Stimulated activated CD8-positive, alpha-beta memory T cell treated with anti-CD3 and anti-CD28 coated beads, Interleukin-7, amount 100 ng/mL, for 1 hour (primary cell): ENCODE results near the gene BPIFA2.
"Not testable (repeated sequence)": the region's sequence is repeated elsewhere in the genome, so short reads cannot be mapped to it uniquely, and the experiment has no call there.

Experiments used
- DNase-seq, 2 donors: peaks; one replicate each; pipeline ENCODE4 v3.0.0-alpha.2; 2020; ENCODE audit warnings: low read depth in 2 of 2

BPIFA2 gene, protein sequence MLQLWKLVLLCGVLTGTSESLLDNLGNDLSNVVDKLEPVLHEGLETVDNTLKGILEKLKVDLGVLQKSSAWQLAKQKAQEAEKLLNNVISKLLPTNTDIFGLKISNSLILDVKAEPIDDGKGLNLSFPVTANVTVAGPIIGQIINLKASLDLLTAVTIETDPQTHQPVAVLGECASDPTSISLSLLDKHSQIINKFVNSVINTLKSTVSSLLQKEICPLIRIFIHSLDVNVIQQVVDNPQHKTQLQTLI

DNA sequence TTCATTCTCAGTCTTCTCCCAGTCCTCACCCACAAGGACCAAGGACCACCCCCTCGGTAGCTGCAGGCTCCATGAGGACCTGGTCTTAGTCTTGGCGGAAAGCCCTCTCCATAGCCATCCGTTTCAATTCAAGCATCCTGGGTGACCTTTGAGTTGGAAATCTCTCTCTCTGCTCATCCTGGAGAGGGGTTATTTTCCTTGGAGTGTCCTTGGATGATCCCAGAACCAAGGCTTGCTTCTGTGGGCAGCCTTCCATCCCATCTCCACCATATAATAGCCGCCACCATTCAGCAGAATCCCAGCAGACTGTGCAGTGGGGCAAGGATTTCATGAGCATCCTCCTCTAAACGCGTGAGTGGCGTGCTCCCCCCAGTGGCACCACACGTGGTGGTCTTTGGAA is at the start of gene BPIFA2:
BPIFA2 (plus strand) TSS at position 301 of the 400 bp plus-strand sequence. CDS start 987 bp downstream, outside the sequence.
- no peak for DNase-seq

DNA sequence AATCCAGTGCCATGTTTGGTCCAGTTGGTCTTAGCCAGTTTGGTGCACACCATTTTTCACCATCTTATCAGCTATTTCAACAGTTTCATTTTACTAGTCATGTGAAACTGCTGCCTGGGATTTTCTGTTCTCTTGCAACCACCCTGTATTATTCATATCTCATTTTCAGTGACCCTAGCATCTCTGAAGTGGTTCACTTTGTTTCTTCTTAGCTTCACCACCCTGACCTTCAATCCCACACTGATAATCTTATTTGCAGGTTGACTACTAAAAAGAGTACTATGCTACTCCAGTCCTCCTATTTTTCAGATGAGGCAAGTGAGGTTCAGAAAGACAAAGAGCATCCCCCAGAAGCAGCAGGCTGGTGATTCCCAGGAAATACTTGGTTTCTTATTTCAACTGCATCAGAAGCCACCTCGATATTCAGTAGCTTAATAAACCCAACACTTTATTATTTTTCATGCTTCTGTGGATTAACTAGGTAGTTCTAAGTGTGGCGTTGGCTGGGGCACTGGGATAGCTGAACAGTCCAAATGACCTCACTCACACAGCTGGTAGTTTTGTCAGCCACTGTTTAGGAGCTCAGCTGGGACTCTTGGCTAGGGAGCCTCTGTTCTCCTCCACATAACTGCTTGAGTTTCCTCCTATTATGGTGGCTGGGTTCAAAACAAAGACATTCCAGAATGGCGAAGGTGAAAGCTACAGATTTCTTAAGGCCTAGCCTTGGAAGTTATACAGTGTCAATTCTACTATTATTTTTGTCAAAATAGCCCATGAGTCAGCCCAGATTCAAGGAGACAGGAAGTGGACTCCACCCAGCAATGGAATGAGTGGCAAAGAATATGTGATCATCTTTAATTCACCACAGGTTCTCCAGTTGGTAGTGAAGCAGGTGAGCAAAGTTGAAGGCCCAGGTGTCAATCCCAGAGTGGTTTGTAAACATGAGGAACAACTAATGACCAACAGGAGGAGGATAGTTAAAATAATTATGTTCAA is 47.9 kb upstream of the BPIFA2 start:
- no peak for DNase-seq

DNA sequence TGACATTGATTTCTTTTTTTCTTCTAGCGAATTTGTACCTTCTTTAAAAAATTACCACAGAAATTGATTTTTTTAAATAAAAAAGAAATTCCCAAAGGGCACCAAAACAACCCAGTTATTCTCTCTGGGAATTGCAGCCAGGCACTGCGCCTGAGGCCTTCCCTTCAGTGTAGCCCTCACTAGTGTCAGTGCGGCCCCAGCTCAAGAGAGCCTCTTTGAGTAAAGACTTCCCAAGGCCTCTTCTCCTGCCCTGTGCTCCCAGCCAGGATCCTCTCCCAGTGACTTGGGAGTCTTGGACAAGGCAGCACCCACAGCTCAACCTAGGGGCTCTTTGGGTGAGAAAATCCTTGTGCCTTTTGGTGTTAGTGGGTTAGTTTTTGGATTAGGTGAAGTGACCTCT is 47.0 kb upstream of the BPIFA2 start:
- no peak for DNase-seq

DNA sequence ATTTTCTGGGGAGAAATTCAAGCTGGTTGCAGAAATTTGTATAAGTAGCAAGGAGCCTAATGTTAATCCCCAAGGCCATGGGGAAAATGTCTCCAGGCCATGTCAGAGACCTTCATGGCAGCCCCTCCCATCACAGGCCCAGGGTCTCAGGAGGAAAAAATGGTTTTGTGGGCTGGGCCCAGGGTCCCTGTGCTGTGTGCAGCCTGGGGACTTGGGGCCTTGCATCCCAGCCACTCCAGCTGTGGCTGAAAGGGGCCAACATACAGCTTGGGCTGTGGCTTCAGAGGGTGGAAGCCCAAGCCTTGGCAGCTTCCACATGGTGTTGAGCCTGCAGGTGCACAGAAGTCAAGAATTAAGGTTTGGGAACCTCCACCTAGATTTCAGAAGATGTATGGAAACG is 45.7 kb upstream of the BPIFA2 start:
- DNase-seq, result not testable (repeated sequence)

DNA sequence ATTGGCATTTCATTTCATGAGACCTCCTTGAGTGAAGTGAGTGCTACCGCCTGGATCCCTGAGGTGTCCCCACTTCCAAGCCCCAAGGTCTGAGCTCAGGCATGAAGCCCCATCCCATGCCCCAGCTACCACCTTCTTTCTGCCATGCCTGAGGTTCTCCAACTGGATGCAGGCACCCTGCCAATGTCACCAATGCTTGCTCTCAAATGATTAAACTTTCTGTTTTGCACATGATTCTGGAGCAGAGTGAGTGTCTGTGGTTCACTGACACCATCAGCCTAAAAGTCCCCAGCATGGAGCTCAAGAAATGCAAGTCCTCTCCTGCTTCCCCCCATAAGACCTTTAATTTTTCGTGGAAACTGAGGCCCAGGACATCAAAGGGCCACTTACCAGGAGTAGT is 43.7 kb upstream of the BPIFA2 start:
- DNase-seq, result no peak

DNA sequence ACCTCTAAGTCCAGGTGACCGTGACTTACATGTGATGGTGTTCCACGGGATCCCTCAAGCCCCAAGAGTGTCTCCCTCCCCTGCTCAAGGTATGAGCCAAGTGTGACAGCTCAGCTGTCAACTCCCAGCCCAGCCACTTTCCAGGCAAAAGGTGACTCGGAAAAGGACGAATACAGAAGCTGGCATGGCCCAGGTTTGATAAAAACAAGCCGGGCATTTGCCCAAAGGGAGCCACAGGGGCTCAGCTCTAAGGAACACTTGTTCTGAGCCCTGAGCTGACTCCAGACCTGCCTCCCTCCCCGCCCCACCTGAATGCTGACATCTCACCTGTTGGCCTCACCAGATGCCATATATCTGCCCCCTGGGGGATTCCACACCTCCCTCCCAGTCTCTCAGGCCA is 43.0 kb upstream of the BPIFA2 start:
- no peak for DNase-seq

DNA sequence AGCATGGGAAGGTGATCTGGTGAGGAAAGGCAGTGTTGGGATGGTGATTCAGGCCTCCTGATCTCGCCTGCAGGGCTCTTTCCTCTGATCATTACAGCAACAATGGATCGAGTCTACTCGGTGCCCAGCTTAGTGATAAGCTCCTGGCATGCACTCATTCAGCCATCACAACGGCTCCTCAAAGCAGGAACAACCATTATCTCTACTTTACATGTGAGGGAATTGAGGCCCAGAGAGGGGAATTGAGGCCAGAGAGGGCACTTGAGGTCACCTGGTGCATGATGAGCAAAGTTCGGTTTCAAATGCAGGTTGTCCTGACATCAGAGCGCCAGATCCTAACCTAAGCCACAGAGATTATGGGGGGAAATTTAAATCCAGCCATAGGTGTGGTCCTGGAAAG is 42.0 kb upstream of the BPIFA2 start:
- DNase-seq, result no peak

DNA sequence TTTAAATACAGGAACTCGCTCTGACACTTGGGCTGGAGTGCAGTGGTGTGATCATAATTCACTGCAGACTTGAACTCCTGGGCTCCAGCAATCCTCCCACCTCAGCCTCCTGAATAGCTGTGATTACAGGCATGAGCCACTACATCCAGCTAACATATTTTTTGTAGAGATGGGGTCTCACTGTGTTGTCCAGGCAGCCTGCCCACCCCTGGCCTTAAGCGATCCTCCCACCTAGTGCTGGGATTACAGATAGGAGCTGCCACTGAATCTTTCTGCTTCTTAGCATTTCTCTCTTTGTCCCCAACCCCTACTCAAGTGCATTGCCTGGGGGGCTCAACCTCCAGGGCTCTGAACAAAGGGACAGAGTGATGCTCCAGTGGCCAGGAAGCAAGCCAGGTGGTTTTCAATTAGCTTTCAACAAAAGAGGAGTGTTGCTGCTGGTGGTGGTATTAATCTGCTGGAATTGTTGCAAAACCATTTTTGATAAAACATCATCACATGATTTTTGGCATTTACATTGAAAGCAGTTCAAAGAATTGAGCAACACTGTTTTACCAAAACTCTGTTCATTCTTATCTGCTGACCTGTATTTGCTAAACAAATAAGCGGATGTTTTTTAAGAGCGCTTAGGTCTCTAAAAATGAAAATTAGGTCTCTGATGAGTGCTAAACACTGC is 40.4 kb upstream of the BPIFA2 start:
- no peak for DNase-seq

DNA sequence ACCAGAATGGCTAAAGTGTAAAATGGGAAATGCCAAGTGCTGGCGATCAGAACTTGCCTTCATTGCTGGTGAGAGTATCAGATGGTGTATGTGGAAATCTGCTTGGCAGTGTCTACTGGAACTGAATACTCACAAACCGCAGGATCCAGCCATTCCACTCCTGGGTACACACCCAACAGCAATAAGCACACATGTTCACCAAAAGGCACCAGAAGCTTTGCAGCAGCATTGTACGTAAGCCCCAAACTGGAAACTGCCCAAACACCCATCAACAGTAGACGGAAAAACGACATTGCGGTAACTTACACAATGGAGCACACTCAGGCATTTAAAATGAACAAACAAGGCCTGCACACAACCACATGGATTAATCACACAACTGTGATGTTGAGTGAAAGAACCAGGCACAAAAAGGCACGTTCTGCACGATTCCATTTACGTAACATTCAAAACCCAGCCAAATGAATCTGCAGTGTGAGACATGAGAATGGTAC is 37.3 kb upstream of the BPIFA2 start:
- DNase-seq, result no peak

DNA sequence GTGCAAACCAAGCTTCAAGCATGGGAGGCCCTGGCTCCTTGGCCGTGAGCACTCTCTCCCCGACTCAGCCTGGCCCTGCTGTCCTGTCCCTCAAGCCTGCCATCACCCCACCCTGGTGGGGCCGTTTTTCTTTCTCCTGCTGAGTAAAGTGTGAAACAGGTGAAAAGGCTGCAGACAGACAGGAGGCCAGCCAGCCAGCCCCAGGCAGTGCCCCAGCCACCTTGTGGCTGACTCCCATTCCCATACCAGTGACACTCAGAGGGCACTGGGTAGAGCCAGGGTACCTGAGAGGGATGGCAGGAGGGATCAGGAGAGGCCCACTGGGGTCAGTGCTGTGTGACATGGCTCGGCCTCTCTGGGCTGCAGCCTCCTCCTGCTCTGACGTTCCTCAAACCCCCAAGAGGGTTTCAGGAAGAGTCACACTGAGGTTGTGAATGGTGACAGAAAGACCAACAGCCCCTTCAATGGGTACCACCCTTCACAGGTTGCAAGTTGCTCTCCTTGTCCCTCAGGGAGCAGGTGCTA is 35.9 kb upstream of the BPIFA2 start:
- DNase-seq, result no peak

DNA sequence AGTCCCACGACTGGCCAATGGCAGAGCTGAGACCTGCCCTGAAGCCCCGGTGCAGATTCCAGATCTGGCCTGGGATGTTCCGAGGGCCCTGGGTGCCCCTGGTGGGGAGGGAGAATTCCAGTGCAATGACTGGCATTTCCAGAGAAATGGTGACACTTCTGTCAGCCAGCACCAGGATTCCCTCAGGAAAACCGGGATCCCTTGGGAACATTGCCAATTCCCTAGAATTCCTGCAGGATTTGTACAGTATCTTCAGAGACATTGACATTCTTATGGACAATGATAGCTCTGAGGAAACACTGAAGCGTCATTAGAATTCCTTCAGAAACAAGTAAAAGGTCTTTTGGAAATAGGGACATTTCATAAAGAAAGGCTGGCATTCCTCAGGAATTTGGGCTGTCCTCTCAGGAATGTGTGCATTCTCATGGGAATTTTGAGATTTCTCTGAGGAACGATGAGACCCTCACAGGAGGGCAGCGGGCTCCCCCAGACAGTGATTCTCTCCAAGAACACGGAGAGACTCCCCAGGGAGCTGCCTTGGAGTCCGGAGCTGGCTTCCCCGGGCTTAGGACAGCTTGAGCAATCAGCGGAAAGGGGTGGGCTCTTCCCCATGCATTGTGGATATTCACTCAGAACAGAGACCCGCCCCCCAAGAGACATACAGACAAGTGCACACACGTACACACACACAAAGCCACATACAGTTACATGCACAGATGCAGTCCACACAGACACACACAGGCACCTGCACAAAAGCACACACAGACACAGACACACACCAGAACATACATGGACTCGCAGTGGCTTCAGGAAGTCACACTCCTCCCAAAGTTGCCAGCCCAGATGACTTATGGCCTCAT is 35.2 kb upstream of the BPIFA2 start:
- no peak for DNase-seq

DNA sequence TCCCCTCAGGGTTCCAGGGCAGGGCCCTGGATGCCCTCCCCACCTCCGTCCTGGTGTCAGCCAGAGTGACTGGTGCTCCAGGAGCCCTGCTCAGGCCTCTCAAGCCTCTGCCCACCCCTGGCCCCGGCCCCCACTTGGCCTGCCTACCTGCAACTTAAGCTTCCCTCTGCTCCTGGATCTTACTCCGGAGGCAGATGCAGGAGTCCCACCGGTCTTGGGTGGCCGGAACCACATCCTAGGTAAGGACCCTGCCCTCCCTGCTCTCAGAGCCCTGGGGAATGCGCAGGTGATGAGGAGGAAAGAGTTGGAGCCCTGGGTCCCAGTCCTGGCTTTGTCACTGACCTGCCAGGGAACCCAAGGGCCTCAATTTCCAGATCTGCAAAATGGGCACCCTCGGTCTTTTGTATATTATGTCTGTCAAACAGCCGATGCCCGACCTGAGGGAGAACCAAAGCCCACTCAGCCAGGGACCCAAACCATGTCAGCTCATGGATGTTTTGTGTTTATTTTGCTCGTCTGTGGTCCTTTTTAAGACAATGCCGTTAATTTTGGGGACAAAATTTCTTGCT is 34.5 kb upstream of the BPIFA2 start:
- DNase-seq, result no peak

DNA sequence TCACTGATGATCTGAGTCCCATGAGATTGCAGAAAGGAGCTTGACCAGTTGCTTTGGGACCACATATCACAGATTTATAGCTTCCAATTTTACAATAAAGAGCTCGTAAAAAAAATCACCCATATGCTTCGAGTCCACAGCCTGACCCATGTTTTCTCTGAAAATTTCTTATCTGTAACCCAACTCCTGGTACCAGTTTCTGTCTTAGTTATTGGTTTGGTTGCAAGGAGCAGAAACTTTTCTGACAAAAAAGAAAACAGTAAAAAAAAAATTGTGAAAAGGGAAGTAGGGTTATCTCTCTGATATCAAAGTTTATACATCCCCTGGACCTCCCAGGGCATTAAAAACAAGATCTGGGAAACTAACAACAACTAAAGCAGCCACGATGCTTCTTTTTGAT is 30.8 kb upstream of the BPIFA2 start:
- no peak for DNase-seq

DNA sequence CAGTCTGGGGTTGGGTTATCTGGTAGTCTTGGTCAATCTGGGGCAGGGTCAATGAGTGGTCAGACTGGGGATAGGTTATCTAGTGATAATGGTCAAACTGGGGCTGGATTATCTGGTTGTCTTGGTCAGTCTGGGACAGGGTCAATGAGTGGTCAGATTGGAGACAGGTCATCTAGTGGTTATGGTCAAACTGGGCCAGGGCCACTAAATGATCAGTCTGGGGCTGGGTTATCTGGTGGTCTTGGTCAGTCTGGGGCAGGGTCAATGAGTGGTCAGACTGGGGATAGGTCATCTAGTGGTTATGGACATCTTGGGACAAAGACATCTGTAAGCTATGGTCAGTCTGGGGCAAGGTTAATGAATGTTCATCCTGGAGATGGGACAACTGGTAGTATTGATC is 28.5 kb upstream of the BPIFA2 start:
- no peak for DNase-seq

DNA sequence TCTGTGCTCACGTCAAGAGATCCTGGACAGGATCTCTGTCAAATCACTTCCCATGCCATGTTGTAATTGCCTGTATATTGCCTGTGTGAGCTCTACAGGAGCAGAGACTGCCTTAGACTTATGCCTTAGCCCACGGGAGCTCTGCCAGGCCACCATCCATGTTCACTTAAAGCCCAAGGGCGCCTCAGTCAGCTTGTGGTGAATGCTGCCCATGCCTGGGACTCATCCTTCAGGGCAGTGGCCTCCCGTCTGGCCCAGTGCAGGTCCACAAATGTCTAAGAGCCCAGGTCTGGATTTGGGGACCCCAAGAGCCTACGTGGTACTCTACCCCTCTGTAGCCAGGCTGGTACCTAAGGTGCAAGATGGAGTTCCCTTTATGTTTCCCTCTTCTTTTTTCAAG is 22.4 kb upstream of the BPIFA2 start:
- no peak for DNase-seq

DNA sequence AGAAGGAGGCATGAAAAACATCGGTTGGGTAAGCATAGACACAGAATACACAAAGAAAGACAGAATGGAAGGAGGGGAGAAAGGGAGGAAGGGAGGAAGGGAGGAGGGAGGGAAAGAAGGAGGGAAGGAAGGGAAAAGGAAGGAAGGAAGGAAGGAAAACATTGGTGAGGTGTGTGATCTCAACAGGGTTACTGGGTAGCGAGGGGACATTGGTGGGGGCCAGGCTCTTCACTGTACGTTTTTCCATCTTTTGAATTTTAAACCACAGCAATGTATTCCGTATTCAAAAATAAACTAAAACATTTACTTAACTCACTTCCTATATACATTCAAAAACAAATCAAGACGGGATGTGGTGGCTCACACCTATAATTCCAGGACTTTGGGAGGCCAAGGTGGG is 20.7 kb upstream of the BPIFA2 start:
- DNase-seq, result no peak

DNA sequence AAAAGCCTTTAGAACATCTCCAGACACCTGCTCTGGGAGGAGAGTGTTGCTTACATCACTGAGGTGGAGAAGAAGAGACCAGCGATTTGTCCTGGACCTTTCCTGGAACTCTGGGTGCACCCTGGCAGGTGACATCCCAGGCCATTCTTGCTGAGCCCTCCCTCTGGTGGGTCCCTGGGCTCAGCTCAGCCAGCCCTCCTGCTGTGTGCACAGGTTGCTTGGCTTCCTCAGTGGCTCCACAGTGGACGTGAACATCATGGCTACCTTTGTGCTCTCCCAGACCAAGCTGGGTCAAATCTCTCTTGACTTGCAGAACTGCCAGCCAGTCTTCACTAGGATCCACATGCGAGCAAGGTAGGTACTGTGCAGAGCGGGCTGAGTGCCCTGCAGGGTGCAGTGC is 19.9 kb upstream of the BPIFA2 start:
- no peak for DNase-seq

DNA sequence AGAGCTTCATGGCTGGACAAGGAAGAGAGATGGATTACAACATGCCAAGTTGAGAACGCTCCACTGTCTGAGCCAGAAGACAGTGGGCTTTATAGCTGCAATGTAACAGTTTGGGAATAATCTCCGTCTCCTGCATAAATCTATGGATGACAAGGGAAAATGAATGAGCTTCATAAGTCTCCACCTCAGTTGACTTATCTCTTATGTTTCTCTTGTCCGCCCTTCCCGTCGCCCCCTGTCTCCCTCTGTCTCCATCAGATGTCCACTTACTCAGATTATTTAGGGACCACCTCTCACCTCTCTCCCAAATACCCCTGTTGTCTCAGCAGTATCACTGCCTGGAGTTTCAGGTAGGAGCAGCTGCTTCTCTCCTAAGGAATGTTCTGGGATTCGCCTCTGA is 13.7 kb upstream of the BPIFA2 start:
- DNase-seq, result no peak

DNA sequence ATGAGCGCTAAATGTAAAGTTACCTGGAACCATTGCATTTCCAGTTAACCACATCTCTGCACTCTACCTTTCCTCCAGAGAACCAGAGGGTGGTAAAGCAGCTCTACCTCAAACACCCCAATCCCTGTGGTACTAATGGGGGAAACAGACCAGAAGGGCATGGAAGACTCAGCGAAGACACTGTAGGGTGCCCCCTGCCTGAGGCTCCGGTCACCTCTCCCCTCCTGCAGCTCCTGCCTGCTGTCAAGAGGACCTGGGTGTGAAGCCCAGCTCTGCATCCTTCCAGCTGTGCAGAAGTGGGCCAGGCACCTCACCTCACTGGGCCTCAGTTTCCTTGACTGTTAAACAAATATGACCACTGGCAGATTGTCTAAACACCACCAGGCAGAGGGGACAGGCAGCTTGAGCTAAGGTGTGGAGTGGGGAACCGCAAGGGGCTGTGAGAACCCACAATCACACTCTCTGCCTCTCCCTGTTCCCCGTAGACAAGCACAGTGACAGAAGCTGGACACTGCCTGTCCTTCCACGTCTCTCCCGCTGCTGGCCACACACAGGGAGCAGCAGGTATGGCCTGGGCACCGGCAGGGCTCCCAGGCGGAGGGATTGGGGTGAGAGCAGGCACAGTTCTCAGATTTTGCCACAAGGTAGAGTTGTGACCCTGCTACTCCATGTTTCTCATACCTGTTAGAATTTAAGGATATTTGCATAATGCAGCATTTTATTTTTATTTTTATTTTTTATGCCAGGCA is 9.1 kb upstream of the BPIFA2 start:
- no peak for DNase-seq

DNA sequence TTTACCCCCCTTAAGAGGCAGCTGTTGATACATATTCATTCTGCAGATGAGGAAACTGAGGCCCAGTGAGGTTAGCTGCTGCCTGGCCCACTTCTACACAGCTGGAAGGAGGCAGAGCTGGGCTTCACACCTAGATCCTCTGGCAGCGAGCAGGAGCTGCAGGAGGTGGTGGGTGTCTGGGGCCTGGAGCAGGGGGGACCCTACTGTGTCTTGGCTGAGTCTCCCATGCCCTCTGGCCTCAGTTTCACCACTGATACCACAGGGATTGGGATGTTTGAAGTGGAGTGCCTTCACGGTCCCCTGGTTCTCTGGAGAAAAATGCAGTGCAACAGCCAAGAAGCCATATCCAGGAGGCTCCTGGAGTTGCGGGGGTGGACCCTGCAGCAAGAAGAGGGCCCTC is 8.2 kb upstream of the BPIFA2 start:
- no peak for DNase-seq
